Colonic mucosa (tissue), 4 donors: Measurements from ENCODE around the gene FAM53C. TPM values are rescaled to one million over a fixed set of nuclear protein-coding genes. Genes with fewer than 3 reads are reported as not detected.

Experiments used
- DNase-seq: peaks from one replicate; pipeline ENCODE4 v3.0.0-alpha.2; 2020
- H3K27ac ChIP-seq: fragments of 200-600 bp; one replicate; pipeline ENCODE4 v1.8.0; 2021
- H3K27me3 ChIP-seq: fragments of 200-600 bp; one replicate; pipeline ENCODE4 v1.8.0; 2021
- H3K36me3 ChIP-seq: fragments of 200-600 bp; one replicate; pipeline ENCODE4 v1.8.0; 2021
- H3K4me1 ChIP-seq: fragments of 200-600 bp; one replicate; pipeline ENCODE4 v1.8.0; 2021; ENCODE audit warnings: mild to moderate bottlenecking
- H3K4me3 ChIP-seq: fragments of 200-600 bp; one replicate; pipeline ENCODE4 v1.8.0; 2021
- H3K9ac ChIP-seq, 2 donors: one replicate each; pipeline ENCODE4 v1.7.0; 2013; ENCODE audit warnings: control low read depth in 2 of 2, low read depth in 2 of 2, low read length in 2 of 2
- H3K9me3 ChIP-seq: fragments of 200-600 bp; one replicate; pipeline ENCODE4 v1.8.0; 2021
- intact Hi-C: fragments of 100-400 bp; cut with DNase I; formaldehyde crosslinking; loops from one replicate; pipeline ENCODE4 v1.14.1; 2022
- total RNA-seq, 2 donors: library from RNA; stranded (reverse); fragmentation: NEBNext Ultra II Directional in 1 of 2; extraction: Animal tissue kit (Norgen Biotek cat#: 25700) in 1 of 2; gene quantifications; one replicate each; pipeline ENCODE4 v1.2.1, GENCODE V29; 2021
- TF ChIP-seq, protein P1 (sequence below): fragments of 200-600 bp; IDR thresholded peaks from one replicate; pipeline ENCODE4 v1.8.0; 2022; ENCODE audit warnings: antibody characterized with exemption, mild to moderate bottlenecking
- donor health status: healthy.
- donor health status: DM: no; HTN: no; CAD: no.
- donor health status: DM: no; HTN: no; CAD: no.

The FAM53C gene
- total RNA-seq, 2 donors from 2014 or later, result 14.8 to 18.6 TPM

DNA sequence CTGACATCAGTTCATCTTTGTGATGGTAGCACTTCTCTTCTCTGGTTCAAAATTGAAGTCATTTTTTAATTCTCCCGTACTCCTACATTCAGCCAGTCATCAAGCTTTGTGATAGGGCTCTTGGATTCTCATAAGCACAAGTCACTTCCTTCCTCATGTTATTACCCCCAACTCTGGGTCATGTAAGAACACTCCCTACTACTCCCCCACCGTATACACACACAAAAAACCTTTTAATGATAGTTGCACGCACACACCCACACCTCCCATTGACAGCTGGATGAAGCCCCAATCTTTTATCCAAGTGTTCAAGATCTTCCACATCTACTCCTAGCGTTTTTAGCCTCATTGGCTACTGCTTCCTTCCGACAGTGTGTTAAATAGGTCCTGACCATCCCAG, 31.2 kb downstream of the FAM53C start:
- TF ChIP-seq, protein P1, sequence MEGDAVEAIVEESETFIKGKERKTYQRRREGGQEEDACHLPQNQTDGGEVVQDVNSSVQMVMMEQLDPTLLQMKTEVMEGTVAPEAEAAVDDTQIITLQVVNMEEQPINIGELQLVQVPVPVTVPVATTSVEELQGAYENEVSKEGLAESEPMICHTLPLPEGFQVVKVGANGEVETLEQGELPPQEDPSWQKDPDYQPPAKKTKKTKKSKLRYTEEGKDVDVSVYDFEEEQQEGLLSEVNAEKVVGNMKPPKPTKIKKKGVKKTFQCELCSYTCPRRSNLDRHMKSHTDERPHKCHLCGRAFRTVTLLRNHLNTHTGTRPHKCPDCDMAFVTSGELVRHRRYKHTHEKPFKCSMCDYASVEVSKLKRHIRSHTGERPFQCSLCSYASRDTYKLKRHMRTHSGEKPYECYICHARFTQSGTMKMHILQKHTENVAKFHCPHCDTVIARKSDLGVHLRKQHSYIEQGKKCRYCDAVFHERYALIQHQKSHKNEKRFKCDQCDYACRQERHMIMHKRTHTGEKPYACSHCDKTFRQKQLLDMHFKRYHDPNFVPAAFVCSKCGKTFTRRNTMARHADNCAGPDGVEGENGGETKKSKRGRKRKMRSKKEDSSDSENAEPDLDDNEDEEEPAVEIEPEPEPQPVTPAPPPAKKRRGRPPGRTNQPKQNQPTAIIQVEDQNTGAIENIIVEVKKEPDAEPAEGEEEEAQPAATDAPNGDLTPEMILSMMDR, result no peak
- DNase-seq, result no peak
- H3K4me3 ChIP-seq, result no peak overlapping the region
- H3K27ac ChIP-seq, result no peak overlapping the region
- H3K9ac ChIP-seq, result no peak overlapping the region
- H3K4me1 ChIP-seq, result no peaks in the 10 kb centered on the region
- no peaks in the 10 kb centered on the region for H3K9me3 ChIP-seq
- intact Hi-C loops, result no loop called here
- no peaks in the 10 kb centered on the region for H3K36me3 ChIP-seq
- H3K27me3 ChIP-seq, result no peaks in the 10 kb centered on the region

DNA sequence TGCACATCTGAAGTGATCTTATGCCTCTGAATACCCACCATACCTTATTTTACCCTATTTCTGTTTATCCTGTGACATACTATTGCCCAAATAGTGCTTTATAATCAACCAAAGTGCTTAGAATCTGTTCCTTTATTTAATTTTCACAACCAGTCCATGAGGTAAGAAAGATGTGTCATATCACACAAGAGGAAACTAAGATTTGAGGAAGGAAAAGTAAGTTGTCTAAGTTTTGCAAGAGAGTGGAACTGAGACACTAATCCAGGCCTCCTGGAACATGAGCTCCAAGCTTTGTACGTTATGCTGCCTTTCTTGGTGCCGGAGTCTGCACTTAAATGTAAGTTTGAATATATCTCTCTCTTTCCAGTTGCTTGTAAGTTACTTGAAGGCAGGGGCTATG, 31.6 kb downstream of the FAM53C start:
- Histone ChIP-seq H3K36me3 (no peaks in the 10 kb centered on the region), H3K9me3 (no peaks in the 10 kb centered on the region), H3K4me3 (no peak overlapping the region), H3K4me1 (no peaks in the 10 kb centered on the region), H3K27me3 (no peaks in the 10 kb centered on the region), H3K9ac (no peak overlapping the region), H3K27ac (no peak overlapping the region)
- TF ChIP-seq, protein P1, result no peak
- no peak for DNase-seq
- intact Hi-C loops, result no loop called here

DNA sequence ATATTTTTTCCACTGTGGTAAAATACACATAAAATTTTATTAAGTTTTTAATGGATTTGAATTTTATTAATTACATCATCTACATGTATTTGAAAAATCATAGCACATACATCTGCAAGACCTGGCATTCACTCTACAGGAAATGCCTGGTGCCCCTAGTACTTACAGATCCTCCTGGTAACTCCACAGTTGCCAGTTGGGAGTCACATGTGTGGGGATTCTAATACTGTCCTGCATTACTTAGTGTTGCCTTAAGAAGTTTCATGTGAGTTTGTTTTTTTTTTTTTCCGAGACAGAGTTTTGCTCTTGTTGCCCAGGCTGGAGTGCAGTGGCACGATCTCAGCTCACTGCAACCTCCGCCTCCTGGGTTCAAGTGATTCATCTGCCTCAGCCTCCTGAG, 32.5 kb downstream of the FAM53C start:
- Histone ChIP-seq H3K4me3 (no peak overlapping the region), H3K27ac (no peak overlapping the region), H3K9ac (no peak overlapping the region), H3K4me1 (no peaks in the 10 kb centered on the region), H3K36me3 (no peaks in the 10 kb centered on the region), H3K9me3 (no peaks in the 10 kb centered on the region), H3K27me3 (no peaks in the 10 kb centered on the region)
- intact Hi-C loops, result no loop called here
- DNase-seq, result no peak
- TF ChIP-seq, protein P1, result no peak

DNA sequence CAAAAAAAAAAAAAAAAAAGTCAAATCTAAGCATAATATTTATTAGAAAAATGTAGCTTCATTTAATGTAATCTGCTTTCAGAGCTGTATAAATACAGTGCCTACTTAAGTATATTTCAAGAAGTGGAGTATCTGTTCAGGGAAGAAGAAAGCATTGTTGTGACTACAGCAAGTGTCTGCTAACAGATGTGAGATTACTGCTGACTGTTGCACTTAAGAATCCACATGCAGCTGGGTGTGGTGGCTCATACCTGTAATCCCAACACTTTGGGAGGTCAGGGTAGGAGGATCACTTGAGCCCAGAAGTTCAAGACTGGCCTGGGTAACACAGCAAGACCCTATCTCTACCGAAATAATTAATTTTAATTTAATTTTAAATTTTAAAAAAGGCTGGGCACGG, 33.4 kb downstream of the FAM53C start:
- TF ChIP-seq, protein P1, result no peak
- no peaks in the 10 kb centered on the region for H3K27me3 ChIP-seq
- no peaks in the 10 kb centered on the region for H3K36me3 ChIP-seq
- H3K4me3 ChIP-seq, result no peak overlapping the region
- H3K9me3 ChIP-seq, result no peaks in the 10 kb centered on the region
- intact Hi-C loops, result no loop called here
- DNase-seq, result no peak
- no peak overlapping the region for H3K27ac ChIP-seq
- no peak overlapping the region for H3K9ac ChIP-seq
- H3K4me1 ChIP-seq, result no peaks in the 10 kb centered on the region

DNA sequence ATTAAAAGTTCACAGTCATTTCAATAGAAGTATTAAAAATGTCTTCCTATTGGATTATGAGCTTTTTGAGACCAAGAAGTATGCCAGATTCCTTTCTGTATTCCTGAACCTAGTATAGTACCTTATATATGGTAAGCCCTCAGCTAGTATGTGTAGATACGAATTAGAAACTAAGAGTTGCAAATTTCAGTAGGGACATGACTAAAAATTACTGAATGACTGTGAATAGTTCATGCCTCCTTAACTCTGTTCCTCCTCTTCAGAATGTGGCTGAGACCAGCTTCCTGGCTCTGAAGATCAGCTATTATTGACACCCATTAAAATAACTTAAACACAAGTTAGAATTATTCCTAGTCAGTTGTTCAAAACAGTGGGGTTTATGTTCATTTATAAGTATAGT, 34.2 kb downstream of the FAM53C start:
- no peak for DNase-seq
- no peaks in the 10 kb centered on the region for H3K4me1 ChIP-seq
- no peaks in the 10 kb centered on the region for H3K27me3 ChIP-seq
- intact Hi-C loops, result no loop called here
- H3K9ac ChIP-seq, result no peak overlapping the region
- no peaks in the 10 kb centered on the region for H3K9me3 ChIP-seq
- TF ChIP-seq, protein P1, result no peak
- no peaks in the 10 kb centered on the region for H3K36me3 ChIP-seq
- no peak overlapping the region for H3K4me3 ChIP-seq
- no peak overlapping the region for H3K27ac ChIP-seq

DNA sequence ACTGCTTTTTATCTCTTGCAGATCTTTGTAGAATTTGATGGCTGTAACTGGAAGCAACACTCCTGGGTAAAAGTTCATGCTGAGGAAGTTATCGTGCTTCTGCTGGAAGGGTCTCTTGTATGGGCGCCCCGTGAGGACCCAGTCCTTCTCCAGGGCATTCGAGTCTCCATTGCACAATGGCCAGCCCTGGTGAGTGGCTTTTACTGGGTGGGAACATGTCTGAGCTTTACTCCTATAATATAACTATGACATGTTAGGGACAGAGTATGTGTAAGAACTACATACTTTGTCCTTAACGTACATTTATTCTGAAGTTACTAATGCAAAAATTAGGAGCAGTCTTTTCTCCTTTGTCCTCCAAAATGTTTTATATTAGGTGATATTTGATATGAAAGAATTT, 34.6 kb downstream of the FAM53C start:
- intact Hi-C loops, result no loop called here
- no peaks in the 10 kb centered on the region for H3K36me3 ChIP-seq

More for the DNA sequence above, 34.6 kb downstream of the FAM53C start:
- no peak overlapping the region for H3K27ac ChIP-seq
- no peaks in the 10 kb centered on the region for H3K27me3 ChIP-seq
- no peaks in the 10 kb centered on the region for H3K4me1 ChIP-seq
- no peak overlapping the region for H3K9ac ChIP-seq
- H3K9me3 ChIP-seq, result no peaks in the 10 kb centered on the region
- H3K4me3 ChIP-seq, result no peak overlapping the region
- TF ChIP-seq, protein P1, result no peak
- DNase-seq, result no peak
